GM20431 (cell line): ENCODE measurements around the gene KIF23.

ENCODE experiments used
- in situ Hi-C: fragments of 300-500 bp; cut with MseI, MboI; formaldehyde crosslinking; loops from one replicate; pipeline ENCODE4 v1.15.0; 2020; ENCODE audit warnings: low sequenced_read_pairs; ENCODE audit not compliant: unreplicated experiment

KIF23 gene

DNA sequence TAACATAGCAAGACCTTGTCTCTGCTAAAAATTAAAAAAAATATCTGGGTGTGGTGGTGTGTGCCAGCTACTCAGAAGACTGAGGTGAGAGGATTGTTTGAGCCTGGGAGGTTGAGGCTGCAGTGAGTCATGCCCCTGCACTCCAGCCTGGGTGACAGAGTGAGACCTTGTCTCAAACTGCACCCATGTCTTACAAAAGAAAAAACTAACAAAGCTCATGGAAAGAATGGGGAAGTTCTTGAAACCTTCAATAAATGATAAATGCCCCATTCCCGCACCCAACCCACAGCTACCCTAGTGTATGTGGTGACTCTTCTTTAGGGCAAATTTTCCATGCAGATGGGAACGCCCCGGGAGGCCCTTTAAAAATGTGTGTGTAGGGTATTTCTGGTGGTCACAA is 66.8 kb downstream of the KIF23 start:
- in situ Hi-C loops, result loop anchor here (25.0 kb wide), 1 partner anchor 1331 kb away; no protein-coding TSS in a partner anchor

DNA sequence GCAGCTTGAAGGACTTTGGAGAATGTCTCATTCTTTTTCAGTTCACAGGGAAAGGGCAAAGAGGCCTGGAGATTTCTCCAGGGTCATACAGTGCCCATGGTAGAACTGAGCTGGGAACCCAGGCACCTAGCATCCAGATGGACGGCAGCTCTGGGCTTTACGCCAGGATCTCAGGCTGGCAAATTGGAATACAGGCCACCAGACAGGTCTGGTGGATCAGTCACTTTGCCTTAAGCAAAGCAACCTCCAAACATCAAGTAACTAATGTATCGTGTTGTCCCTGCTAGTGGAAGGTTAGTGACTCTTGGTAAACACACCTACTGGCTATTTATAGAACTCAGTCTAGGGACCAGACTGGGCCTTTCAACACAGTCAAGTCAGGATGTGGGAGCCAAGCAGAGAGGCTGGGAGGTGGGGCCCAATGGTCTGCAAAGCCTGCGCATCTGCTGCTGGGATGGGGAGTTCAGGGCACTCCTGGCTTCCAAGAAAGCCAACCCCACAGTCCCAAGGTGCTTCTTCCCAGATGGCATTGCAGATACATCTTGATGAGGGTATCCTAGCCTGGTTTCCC is 68.6 kb downstream of the KIF23 start:
- in situ Hi-C loops, result loop anchor here (25.0 kb wide), 1 partner anchor 1330 kb away; no protein-coding TSS in a partner anchor

DNA sequence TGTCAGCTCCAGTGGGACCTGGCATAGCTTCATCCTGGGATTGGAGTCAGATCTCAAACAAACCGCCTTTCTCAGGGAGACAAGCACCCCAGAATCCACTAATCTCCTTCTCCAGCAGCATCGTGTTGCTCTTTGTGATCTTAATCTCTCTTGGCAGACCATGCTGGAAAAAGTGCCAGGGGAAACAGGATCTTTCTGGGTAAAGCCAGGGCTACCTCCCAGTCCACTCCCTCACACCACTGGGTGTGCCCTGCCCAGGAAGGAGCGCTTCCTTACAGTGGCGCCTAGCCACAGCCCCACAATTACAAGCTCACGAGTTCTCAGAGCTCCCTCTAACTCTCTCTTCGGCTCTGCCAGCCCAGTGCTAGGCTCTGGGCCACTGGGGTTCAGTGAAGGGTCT is 70.7 kb downstream of the KIF23 start:
- in situ Hi-C loops, result loop anchor here (25.0 kb wide), 1 partner anchor 1327 kb away; no protein-coding TSS in a partner anchor

DNA sequence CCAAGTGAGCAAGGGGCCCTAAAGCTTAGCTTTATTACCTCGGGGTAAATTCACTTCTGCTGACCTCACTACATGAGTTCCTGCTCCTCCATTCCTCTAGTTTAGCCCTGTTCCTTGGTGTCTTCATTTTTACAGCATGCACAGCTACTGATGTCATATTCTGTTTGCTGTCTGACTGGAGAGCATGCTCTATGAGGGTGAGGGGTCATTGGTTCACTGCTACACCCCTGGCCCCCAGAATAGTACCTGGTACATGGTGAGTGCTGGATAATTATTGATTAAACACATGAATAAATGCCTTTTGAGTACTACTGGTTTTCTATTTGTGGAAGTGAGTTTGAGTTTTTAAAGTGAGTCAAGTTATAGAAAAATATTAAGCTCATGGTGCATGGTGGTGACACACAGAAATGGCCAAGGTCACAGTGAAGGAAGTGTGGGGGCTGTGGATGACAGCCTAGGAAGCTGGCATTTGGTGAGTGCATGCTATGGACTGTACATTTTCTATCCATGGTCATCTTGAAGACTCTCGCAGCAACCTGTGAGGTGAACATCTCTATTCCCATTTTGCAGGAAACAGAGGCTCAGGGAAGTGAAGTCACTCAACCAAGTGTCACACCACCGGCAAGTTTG is 72.4 kb downstream of the KIF23 start:
- in situ Hi-C loops, result loop anchor here (25.0 kb wide), 1 partner anchor 1326 kb away; no protein-coding TSS in a partner anchor

DNA sequence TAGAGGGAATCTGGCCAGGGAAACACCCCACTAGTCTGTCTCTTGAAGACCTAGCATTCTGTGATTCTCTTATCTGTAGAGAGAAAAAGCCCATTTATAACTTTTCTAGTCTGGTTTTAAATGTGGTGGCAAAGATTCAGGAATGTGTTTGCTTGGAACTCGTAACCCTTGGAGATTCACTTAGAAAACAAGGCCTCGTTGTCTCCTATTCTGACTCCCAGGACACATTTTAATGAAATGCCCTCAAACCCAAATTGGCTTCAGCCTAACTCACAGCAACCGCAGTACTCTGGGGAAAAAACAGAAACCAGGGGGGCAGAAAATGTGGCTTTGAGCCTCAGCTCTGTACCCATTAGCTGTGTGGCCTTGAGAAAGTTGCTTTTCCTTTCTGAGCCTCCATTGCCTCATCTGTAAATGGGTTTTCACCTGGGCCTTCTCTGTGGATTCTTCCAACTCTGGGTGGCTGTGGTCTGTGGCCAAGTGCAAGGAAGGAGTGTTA is 75.0 kb downstream of the KIF23 start:
- in situ Hi-C loops, result loop anchor here (25.0 kb wide), 1 partner anchor 1323 kb away; no protein-coding TSS in a partner anchor

DNA sequence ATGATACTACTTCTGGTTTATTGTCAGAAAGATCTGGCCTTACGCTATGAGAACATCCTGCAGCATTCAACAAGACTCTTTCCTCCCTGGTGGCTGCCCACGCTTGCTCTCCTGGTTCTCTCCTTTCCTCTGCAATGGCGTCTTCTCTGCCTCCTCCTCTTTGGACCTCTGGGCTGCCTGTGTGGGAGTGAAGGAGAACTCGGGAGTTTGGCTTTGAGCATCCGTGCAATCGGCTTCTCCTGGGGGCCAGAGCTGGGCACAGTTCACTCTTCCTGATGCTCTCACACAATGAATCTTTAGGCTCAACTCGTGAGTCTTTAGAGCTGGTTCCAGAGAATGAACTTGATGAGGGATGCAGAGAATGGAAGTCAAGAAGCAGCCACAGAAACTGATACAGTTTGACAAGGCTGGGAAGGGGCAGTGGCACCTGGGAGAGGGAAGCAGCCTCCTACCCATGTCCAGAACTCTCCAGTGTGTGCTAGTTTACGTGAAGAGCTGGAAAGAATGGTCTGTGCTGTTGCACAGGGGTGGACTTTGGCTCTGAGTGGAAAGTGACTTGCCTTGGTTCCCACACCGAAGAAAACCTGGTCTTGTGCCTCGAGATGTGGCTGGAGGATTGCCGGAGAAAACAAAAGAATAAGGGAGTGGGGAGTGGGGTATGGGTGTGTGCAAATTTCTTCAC is 76.3 kb downstream of the KIF23 start:
- in situ Hi-C loops, result loop anchor here (25.0 kb wide), 1 partner anchor 1322 kb away; no protein-coding TSS in a partner anchor

DNA sequence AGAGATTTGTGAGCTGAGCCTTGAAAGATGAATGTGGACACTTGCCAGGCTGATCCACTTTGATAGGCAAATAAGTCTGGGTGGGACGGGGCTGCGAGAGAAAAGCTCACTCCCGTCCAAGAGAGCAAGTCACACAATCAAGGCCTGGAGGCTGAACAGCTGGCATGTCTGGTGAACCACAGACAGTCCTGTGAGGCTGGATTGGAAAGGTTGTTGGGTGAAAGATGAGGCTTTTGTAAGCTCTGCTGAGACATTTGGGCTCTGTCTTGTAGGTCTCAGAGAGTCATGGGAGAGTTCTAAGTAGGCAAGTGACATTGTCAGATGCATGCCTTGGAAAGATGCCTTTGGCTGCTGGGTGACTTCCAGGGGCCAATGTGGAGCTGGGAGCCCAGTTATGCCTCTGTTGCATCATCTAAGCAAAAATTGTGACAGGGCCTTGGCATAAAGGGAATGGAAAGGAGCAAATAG is 76.9 kb downstream of the KIF23 start:
- in situ Hi-C loops, result loop anchor here (25.0 kb wide), 1 partner anchor 1321 kb away; no protein-coding TSS in a partner anchor

DNA sequence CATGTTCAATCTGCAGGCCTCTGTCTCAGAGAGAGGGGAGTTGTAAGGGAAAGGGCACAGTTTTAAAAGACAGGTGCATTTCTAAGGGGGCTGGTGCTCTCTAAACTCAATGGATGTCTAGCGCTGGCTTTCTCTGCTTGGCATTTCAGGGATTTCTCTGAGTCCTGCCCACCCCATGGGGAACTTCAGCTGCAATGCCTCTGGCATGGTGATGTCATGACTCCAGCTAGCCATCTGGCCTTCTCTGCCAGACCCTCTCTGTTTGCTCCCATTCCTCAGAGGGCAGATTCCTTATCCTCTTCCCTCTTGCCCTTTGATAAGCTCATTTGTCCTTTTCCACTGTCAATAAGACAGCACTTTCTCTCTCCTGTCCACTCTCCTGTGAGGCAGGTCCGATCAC is 79.3 kb downstream of the KIF23 start:
- in situ Hi-C loops, result loop anchor here (25.0 kb wide), 1 partner anchor 1319 kb away; no protein-coding TSS in a partner anchor

DNA sequence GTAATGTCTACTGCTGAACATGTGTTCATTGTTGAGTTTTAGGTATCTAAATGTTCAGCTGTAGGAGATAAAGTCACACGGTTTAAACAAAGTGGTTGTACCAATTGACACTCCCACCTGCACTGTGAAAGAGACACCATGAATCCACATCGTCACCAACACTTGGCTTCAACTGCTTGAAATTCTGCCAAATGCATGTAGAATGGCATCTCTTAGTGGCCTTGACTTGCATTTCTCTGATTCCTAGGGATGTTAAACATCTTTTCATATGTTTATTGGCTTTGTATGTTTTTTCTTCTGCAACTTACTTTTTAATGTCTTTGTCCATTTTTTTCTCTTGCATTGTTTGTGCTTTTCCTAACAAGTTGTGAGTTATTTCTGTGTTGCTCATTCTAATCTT is 81.9 kb downstream of the KIF23 start:
- in situ Hi-C loops, result loop anchor here (25.0 kb wide), 1 partner anchor 1316 kb away; no protein-coding TSS in a partner anchor

DNA sequence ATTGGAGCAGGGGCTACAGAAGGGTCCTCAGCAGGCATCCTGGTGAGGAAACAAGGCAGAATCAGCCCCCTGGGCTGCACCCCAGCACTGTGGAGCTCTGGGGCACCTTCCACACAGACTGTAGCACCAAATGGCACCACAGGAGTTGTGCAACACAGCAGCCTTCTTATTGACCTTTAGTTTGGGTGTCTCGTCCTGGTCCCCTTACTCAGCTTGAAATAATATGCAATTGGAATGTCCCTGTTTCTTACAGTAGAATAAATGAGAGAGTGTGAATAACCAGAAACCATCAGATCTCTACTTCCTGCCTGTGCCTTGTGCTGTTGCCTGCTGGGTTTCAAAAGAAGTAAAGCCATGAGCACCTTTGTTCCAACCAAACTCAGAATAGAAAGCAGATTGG is 82.9 kb downstream of the KIF23 start:
- in situ Hi-C loops, result loop anchor here (25.0 kb wide), 1 partner anchor 1315 kb away; no protein-coding TSS in a partner anchor

DNA sequence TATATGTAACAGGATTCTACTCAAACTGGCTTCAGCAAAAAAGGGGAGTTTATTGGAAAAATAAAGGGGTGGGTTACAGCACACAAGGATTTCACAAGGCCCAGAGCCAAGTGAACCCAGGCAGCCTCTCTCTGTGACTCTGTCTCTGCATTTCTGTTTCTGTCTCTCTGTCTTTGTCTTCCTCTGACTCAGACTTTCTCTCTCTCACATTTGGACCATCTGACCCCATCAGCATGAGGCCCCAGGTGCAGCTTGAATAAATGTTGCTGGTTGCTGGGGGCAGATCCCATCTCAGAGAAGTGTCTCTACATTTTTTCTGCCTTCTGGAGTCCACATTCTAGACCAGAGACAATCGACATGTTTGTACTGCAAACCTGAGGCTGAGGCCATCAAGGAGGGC is 83.5 kb downstream of the KIF23 start:
- in situ Hi-C loops, result loop anchor here (25.0 kb wide), 1 partner anchor 1315 kb away; no protein-coding TSS in a partner anchor
